Astrocyte (in vitro differentiated cells and primary cell): Measurements from ENCODE around the gene LRRC40. TPM values are rescaled to one million over a fixed set of nuclear protein-coding genes. Genes with fewer than 3 reads are reported as not detected.

ENCODE experiments used
- DNase-seq: peaks from one replicate; pipeline ENCODE4 v3.0.0-alpha.2; 2010; ENCODE audit warnings: low read depth
- FAIRE-seq: peaks from 2 replicates; lab custom pipeline; 2011; peaks lifted over from hg19 to GRCh38; lab: Jason Lieb, UNC
- H2AFZ ChIP-seq: 2 replicates; pipeline ENCODE4 v1.6.0; 2012; ENCODE audit warnings: low read depth, low read length, inconsistent platforms
- H3K27ac ChIP-seq: 2 replicates; pipeline ENCODE4 v1.5.1; 2011; ENCODE audit warnings: low read depth, low read length, inconsistent platforms
- H3K27me3 ChIP-seq: 2 replicates; pipeline ENCODE4 v1.6.0; 2011; ENCODE audit warnings: low read length, inconsistent platforms; ENCODE audit not compliant: insufficient read depth
- H3K36me3 ChIP-seq: 2 replicates; pipeline ENCODE4 v1.5.1; 2011; ENCODE audit warnings: low read length, inconsistent platforms; ENCODE audit not compliant: insufficient read depth
- H3K4me1 ChIP-seq: 2 replicates; pipeline ENCODE4 v1.5.1; 2011; ENCODE audit warnings: low read length, inconsistent platforms; ENCODE audit not compliant: insufficient read depth
- H3K4me2 ChIP-seq: 2 replicates; pipeline ENCODE4 v1.6.0; 2012; ENCODE audit warnings: low read length, inconsistent platforms
- H3K4me3 ChIP-seq: 2 replicates; pipeline ENCODE4 v1.5.1; 2011; ENCODE audit warnings: low read depth, mild to moderate bottlenecking, low read length, inconsistent platforms; ENCODE audit not compliant: insufficient read depth
- H3K79me2 ChIP-seq: 2 replicates; pipeline ENCODE4 v1.6.0; 2012; ENCODE audit warnings: mild to moderate bottlenecking, low read length, inconsistent platforms; ENCODE audit not compliant: insufficient read depth
- H3K9ac ChIP-seq: 2 replicates; pipeline ENCODE4 v1.6.0; 2012; ENCODE audit warnings: mild to moderate bottlenecking, low read length, inconsistent platforms
- H3K9me3 ChIP-seq: 2 replicates; pipeline ENCODE4 v1.5.1; 2012; ENCODE audit warnings: low read depth, mild to moderate bottlenecking, low read length, inconsistent platforms; ENCODE audit not compliant: insufficient read depth
- H4K20me1 ChIP-seq: 2 replicates; pipeline ENCODE4 v1.6.0; 2012; ENCODE audit warnings: low read length, inconsistent platforms; ENCODE audit not compliant: insufficient read depth
- H3K27ac Mint-ChIP-seq: one replicate; pipeline ENCODE4 v1.8.0; 2021; ENCODE audit warnings: mild to moderate bottlenecking, mixed read lengths; ENCODE audit not compliant: unreplicated experiment
- H3K27me3 Mint-ChIP-seq: one replicate; pipeline ENCODE4 v1.8.0; 2021; ENCODE audit warnings: low read depth, mixed read lengths; ENCODE audit not compliant: unreplicated experiment
- H3K36me3 Mint-ChIP-seq: one replicate; pipeline ENCODE4 v1.8.0; 2021; ENCODE audit warnings: low read depth, mixed read lengths; ENCODE audit not compliant: unreplicated experiment
- H3K4me1 Mint-ChIP-seq: one replicate; pipeline ENCODE4 v1.8.0; 2021; ENCODE audit warnings: low read depth, mixed read lengths; ENCODE audit not compliant: unreplicated experiment
- H3K4me3 Mint-ChIP-seq: one replicate; pipeline ENCODE4 v1.8.0; 2021; ENCODE audit warnings: mild to moderate bottlenecking, moderate library complexity, mixed read lengths; ENCODE audit not compliant: unreplicated experiment
- H3K9me3 Mint-ChIP-seq: one replicate; pipeline ENCODE4 v1.8.0; 2021; ENCODE audit warnings: mild to moderate bottlenecking, mixed read lengths; ENCODE audit not compliant: unreplicated experiment
- CTCF ChIP-seq: IDR thresholded peaks from 2 replicates; pipeline ENCODE4 v1.5.1; 2011; ENCODE audit warnings: low read depth, mild to moderate bottlenecking, inconsistent platforms, low read length, moderate library complexity; ENCODE audit not compliant: insufficient read depth
- EZH2 ChIP-seq: IDR thresholded peaks from 2 replicates; pipeline ENCODE4 v1.6.1; 2012; ENCODE audit warnings: mild to moderate bottlenecking, low read length, inconsistent platforms; ENCODE audit not compliant: insufficient read depth
- total RNA-seq: library from RNA; stranded (reverse); gene quantifications from 2 replicates; pipeline ENCODE4 v1.2.1, GENCODE V29; 2021

Gene LRRC40
- total RNA-seq, 1 donor from 2014 or later: 20.2 TPM

GRCh38 chr1:70234733-70235132, 29.4 kb upstream of the LRRC40 start:
- Histone ChIP-seq H3K9ac (no peak overlapping the region), H3K27ac (no peak overlapping the region), H3K9me3 (no peaks in the 10 kb centered on the region), H2AFZ (no peak overlapping the region), H3K27me3 (no peaks in the 10 kb centered on the region), H3K4me2 (no peak overlapping the region), H3K4me3 (no peak overlapping the region), H3K36me3 (peaks cover 69% of the 10 kb centered on the region), H3K79me2 (peaks cover 38% of the 10 kb centered on the region), H3K4me1 (no peaks in the 10 kb centered on the region), H4K20me1 (peaks cover 33% of the 10 kb centered on the region)
- Mint-ChIP-seq H3K27me3 (no peaks in the 10 kb centered on the region), H3K9me3 (no peaks in the 10 kb centered on the region), H3K36me3 (peaks cover 7% of the 10 kb centered on the region), H3K27ac (no peak overlapping the region), H3K4me3 (no peak overlapping the region), H3K4me1 (no peaks in the 10 kb centered on the region)
- no peak for TF ChIP-seq CTCF
- FAIRE-seq: no peak
- no peak for DNase-seq

- FAIRE-seq (no peak), DNase-seq (no peak)
- Histone ChIP-seq H3K36me3 (peaks cover 70% of the 10 kb centered on the region), H3K4me2 (no peak overlapping the region), H3K79me2 (peaks cover 62% of the 10 kb centered on the region), H3K27ac (no peak overlapping the region), H2AFZ (no peak overlapping the region), H3K9me3 (no peaks in the 10 kb centered on the region), H3K27me3 (no peaks in the 10 kb centered on the region), H3K4me3 (no peak overlapping the region), H4K20me1 (peaks cover 52% of the 10 kb centered on the region), H3K4me1 (no peaks in the 10 kb centered on the region), H3K9ac (no peak overlapping the region)
- TF ChIP-seq CTCF: no peak
- no peak for TF ChIP-seq EZH2
- H3K4me1 Mint-ChIP-seq: peaks cover 14% of the 10 kb centered on the region
- H3K36me3 Mint-ChIP-seq: peaks cover 7% of the 10 kb centered on the region
- no peak overlapping the region for H3K27ac Mint-ChIP-seq
- no peak overlapping the region for H3K4me3 Mint-ChIP-seq
- H3K27me3 Mint-ChIP-seq: no peaks in the 10 kb centered on the region
- H3K9me3 Mint-ChIP-seq: no peaks in the 10 kb centered on the region
Measured at GRCh38 chr1:70231475-70231874, 26.1 kb upstream of the LRRC40 start.

GRCh38 chr1:70228670-70229069, 23.3 kb upstream of the LRRC40 start:
- Histone ChIP-seq H3K4me3 (no peak overlapping the region), H3K4me2 (no peak overlapping the region), H3K4me1 (peaks cover 4% of the 10 kb centered on the region), H3K9ac (no peak overlapping the region), H3K36me3 (peaks cover 56% of the 10 kb centered on the region), H2AFZ (no peak overlapping the region), H3K27ac (no peak overlapping the region), H3K27me3 (no peaks in the 10 kb centered on the region), H4K20me1 (peaks cover 65% of the 10 kb centered on the region), H3K9me3 (no peaks in the 10 kb centered on the region), H3K79me2 (peaks cover 89% of the 10 kb centered on the region)
- H3K27ac Mint-ChIP-seq: no peak overlapping the region
- no peaks in the 10 kb centered on the region for H3K27me3 Mint-ChIP-seq
- FAIRE-seq: no peak
- no peak overlapping the region for H3K4me3 Mint-ChIP-seq
- H3K9me3 Mint-ChIP-seq: no peaks in the 10 kb centered on the region
- no peak for DNase-seq
- TF ChIP-seq EZH2: no peak
- TF ChIP-seq CTCF: no peak
- H3K36me3 Mint-ChIP-seq: peaks cover 3% of the 10 kb centered on the region
- peaks cover 28% of the 10 kb centered on the region for H3K4me1 Mint-ChIP-seq
